HL-60/S4 treated with retinoic acid at 250 ng/mL for 4 days and 3 days (cell line): ENCODE data around the gene OTOF.

Experiments used
- in situ Hi-C: fragments of 300-500 bp; cut with MboI; formaldehyde crosslinking; loops from 2 replicates; pipeline ENCODE4 v1.7.0; 2022; ENCODE audit warnings: low sequenced_read_pairs

OTOF gene

GRCh38 chr2:26481706-26482105 is 3.8 kb upstream of the OTOF start:
- in situ Hi-C loops: no loop called here

DNA sequence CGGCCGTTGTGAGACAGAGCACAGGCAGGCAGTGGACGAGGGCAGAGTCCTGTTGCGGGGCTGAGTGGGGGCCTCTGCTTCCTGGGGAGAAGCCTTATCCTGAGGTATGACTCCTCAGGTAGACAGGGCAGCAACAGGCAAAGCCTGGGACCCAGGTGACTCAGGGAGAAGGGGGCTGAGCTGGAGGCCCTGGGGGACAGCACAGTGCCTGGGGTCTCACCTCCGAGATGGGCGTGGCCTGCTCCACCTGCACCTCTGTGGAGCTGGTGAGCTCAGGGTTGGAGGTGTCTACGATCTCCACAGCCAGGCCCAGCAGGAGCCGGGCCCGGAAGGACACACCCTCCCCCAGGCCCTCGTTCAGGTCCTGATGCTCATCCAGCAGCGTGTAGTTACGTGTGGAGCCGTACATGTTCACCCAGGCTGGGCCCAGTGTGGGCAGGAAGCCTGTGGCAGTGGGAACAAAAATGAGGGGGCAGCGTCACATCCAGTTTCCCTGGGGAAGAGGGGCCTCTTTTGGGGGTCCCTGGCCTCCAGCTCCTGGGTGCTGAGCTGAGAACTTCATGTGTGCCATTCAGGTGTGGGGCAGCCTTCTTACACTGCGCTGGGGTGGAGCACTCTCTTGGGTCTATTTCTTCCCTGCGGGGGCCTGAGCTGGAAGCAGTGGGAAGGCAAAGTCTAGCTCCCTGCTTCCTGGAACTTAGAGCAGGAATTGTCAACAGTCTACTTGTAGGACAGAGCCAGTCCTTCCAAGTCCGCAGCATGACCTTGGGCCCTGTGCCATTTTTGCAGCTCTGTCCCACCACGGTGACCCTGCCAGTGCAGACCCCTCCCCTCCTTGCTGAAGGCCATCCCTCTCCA is 2.9 kb upstream of the OTOF start:
- in situ Hi-C loops: no loop called here

GRCh38 chr2:26479789-26480565 is 2.1 kb upstream of the OTOF start:
- in situ Hi-C loops: no loop called here

GRCh38 chr2:26479131-26479788 is 1.3 kb upstream of the OTOF start:
- in situ Hi-C loops: no loop called here

- in situ Hi-C loops: no loop called here
These were observed 442 bp upstream of the OTOF start for GRCh38 chr2:26478366-26478765.

DNA sequence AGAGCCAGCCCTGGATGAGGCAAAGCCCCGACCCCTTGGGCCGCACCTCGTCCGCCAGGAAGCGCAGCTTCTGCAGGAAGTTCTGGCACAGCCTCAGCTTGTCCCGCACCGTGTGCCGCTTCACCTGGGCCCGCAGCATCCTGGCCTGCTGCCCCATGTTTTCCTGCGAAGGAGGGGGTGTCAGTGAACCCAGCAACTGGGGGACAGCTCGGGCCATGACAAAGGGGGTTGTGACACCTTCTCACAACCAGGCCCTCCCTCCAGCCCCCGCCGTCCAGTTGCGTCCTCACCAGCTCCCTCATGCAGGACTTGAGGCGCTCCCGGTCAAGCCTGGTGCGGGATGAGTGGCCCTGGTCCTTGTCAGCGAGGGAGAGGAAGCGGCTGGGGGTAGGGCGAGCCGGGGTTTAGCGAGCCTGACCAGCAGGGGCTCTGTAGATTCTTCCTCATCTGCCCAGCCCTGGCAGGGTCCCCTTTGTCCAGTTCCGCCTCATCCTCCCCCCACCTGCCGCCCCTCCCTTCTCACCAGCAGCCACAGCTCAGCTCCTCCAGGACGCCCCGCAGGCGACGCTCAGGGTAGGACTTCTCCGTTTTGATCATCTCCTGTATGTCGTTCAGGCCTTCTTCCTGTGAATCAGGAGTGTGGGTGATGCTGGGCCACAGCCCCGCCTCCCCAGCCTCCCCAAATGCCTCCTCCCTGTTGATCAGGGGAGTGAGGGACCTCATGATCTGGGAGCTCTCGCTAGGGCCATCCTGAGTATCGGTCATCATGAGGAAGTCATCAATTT is 606 bp downstream of the OTOF start:
- in situ Hi-C loops: no loop called here

DNA sequence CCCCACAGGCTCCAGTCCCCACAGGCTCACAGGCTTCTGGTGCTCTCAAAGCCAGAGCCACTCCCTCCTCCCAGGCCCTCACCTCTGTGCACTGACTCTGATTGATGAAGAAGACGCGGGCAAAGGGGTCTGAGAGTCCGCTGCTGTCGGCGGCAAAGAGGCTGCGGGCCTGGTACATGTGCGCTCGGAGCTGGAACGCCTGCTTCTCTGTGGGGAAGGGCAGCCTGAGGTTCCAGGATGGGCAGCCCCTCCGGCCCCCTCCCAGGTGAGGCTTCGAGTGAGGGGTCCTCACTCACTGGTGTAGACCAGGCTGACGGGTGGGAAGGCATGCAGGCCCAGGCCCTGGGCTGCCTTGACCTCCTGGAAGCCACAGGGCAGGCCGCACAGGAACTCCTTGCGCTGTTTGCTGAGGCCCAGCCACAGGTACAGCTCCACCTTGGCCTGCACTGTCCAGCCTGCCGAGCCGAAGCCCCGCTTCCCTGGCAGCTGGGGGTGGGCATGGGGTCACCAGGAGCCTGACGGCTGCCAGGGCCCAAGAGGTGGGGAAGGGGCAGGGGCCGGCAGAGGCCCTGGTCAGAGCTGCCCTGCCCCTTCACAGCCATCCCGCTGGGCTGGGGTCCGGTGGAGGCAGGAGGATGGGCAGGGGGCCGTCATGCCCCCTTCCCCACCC is 2.0 kb downstream of the OTOF start:
- in situ Hi-C loops: no loop called here

GRCh38 chr2:26475037-26475436 is 2.9 kb downstream of the OTOF start:
- in situ Hi-C loops: no loop called here

GRCh38 chr2:26474261-26474785 is 3.6 kb downstream of the OTOF start:
- in situ Hi-C loops: loop anchor here (25.0 kb wide), 2 partner anchors 237 to 512 kb away; partner anchors contain the start of genes HADHA and HADHB

- in situ Hi-C loops: loop anchor here (25.0 kb wide), 2 partner anchors 236 to 511 kb away; partner anchors contain the start of genes HADHA and HADHB
These were observed 4.1 kb downstream of the OTOF start for GRCh38 chr2:26473796-26474195.

DNA sequence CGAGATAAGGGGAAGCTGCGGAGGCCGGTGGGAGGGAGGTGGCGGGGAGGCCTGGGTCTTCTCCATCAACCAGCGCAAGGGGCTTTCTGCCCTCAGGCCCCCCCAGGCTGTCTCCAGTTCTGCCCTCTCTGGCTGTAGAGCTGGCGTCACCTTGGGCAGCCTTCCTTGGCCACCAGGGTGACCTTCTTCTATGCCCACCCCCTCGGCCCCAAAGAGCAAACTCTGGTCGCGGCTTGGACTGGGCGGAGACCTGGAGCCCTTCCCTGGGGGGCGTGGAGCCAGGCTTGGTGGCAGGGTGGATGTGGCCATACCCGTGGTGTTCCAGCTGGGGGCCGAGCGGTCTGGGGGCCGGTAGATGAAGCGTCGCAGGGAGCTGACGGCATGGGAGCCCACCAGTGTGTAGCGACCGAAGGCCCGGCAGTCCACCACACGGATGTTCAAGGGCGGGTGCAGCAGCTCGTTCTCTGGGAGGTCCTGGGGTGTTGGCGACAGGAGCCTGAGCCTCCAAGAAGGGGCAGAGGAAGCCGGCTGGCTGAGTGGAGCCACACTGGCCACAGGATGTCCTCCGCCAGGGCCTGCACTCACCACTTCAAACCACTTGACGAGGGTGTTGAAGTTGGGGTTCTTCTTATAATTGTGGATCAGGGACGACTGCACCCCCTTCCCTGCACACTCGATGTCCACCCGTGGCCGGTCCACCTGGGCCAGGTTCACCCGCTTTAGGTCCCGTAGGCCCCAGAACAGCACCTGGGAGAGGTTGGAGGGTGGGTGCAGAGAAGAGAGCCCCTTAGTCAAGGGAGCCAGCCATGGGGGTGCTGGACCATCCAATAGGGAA is 4.9 kb downstream of the OTOF start:
- in situ Hi-C loops: loop anchor here (25.0 kb wide), 2 partner anchors 236 to 511 kb away; partner anchors contain the start of genes HADHA and HADHB

- in situ Hi-C loops: loop anchor here (25.0 kb wide), 2 partner anchors 235 to 510 kb away; partner anchors contain the start of genes HADHA and HADHB
These were observed 5.9 kb downstream of the OTOF start for GRCh38 chr2:26471766-26472706.

- in situ Hi-C loops: loop anchor here (25.0 kb wide), 2 partner anchors 234 to 509 kb away; partner anchors contain the start of genes HADHA and HADHB
These were observed 6.6 kb downstream of the OTOF start for GRCh38 chr2:26471289-26471688.

GRCh38 chr2:26470601-26471260 is 7.2 kb downstream of the OTOF start:
- in situ Hi-C loops: loop anchor here (25.0 kb wide), 2 partner anchors 233 to 508 kb away; partner anchors contain the start of genes HADHA and HADHB

- in situ Hi-C loops: loop anchor here (25.0 kb wide), 2 partner anchors 233 to 508 kb away; partner anchors contain the start of genes HADHA and HADHB
These were observed 8.0 kb downstream of the OTOF start for GRCh38 chr2:26469955-26470354.

DNA sequence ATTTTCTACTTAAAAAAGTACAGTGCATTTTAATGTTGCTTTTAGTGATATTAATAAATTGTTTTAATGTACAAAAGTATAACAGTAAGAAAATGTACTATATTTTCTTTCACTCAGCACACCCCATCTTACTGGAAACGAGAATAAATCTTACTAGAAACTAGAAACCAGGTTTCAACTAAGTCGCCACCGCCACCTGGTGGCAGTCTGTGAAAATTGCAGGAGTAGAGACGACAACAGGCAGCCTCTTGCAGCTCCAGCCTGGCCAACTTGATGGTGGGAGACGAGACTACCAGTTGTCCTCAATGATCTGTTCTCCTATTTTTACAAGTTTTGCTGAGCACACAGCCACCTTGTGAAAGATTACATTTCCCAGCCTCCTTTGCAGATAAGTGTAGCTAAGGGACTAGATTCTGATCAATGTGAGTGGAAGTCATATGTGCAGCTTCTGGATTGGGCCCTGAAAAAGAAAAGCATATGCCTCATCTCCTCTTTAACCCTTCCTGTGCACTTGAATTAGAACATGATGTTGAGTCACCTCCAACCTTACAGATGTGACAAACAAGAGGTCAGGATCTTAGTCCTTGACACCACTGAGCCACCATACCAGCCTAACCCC is 8.7 kb downstream of the OTOF start:
- in situ Hi-C loops: loop anchor here (25.0 kb wide), 2 partner anchors 232 to 507 kb away; partner anchors contain the start of genes HADHA and HADHB
